Trophoblast cell (in vitro differentiated cells and primary cell): ENCODE data around the gene TAAR1.
A peak's percentile ranks its signal among the peaks of the same experiment; 100 is the strongest.

Experiments
- DNase-seq, 2 donors: peaks; one replicate each; pipeline ENCODE4 v3.0.0-alpha.2; 2016
- H2AFZ ChIP-seq: 2 replicates; pipeline ENCODE4 v1.6.1; 2013; ENCODE audit warnings: low read length, moderate library complexity, mild to moderate bottlenecking; ENCODE audit not compliant: insufficient read depth, poor library complexity
- H2AK5ac ChIP-seq: 2 replicates; pipeline ENCODE4 v1.6.1; 2013; ENCODE audit warnings: mild to moderate bottlenecking, low read length
- H2BK120ac ChIP-seq: 2 replicates; pipeline ENCODE4 v1.6.1; 2013; ENCODE audit warnings: low read length, mild to moderate bottlenecking, moderate library complexity; ENCODE audit not compliant: insufficient read depth, poor library complexity
- H2BK12ac ChIP-seq: 2 replicates; pipeline ENCODE4 v1.6.1; 2013; ENCODE audit warnings: mild to moderate bottlenecking, low read length, moderate library complexity
- H2BK5ac ChIP-seq: 2 replicates; pipeline ENCODE4 v1.6.1; 2013; ENCODE audit warnings: low read length, low read depth, moderate library complexity, mild to moderate bottlenecking; ENCODE audit not compliant: poor library complexity
- H3K14ac ChIP-seq: 2 replicates; pipeline ENCODE4 v1.6.1; 2013; ENCODE audit warnings: mild to moderate bottlenecking, low read length
- H3K18ac ChIP-seq: 2 replicates; pipeline ENCODE4 v1.6.1; 2013; ENCODE audit warnings: mild to moderate bottlenecking, low read length
- H3K23ac ChIP-seq: 2 replicates; pipeline ENCODE4 v1.6.1; 2013; ENCODE audit warnings: low read length
- H3K27ac ChIP-seq: 2 replicates; pipeline ENCODE4 v1.5.1; 2013; ENCODE audit warnings: low read depth, mild to moderate bottlenecking, inconsistent platforms, low read length, moderate library complexity
- H3K27me3 ChIP-seq: 2 replicates; pipeline ENCODE4 v1.6.1; 2013; ENCODE audit warnings: inconsistent platforms, mild to moderate bottlenecking, low read length, moderate library complexity; ENCODE audit not compliant: insufficient read depth
- H3K36me3 ChIP-seq, 2 experiments: 1 replicate in 1 of 2; 2 replicates in 1 of 2; pipeline ENCODE4 v1.6.1; 2013; ENCODE audit warnings: low read length in 2 of 2, mild to moderate bottlenecking in 2 of 2, moderate library complexity in 1 of 2; ENCODE audit not compliant: insufficient read depth in 2 of 2, control insufficient read depth in 1 of 2
- H3K4ac ChIP-seq: 2 replicates; pipeline ENCODE4 v1.6.1; 2013; ENCODE audit warnings: low read depth, mild to moderate bottlenecking, low read length, moderate library complexity
- H3K4me1 ChIP-seq, 2 experiments: 1 replicate in 1 of 2; 2 replicates in 1 of 2; pipeline ENCODE4 v1.6.1; 2013; ENCODE audit warnings: low read length in 2 of 2, mild to moderate bottlenecking in 2 of 2, moderate library complexity in 1 of 2; ENCODE audit not compliant: insufficient read depth in 2 of 2, control insufficient read depth in 1 of 2
- H3K4me2 ChIP-seq: 2 replicates; pipeline ENCODE4 v1.6.1; 2013; ENCODE audit warnings: inconsistent platforms, mild to moderate bottlenecking, low read length, moderate library complexity
- H3K4me3 ChIP-seq: 2 replicates; pipeline ENCODE4 v1.5.1; 2013; ENCODE audit warnings: mild to moderate bottlenecking, low read depth, low read length, inconsistent platforms
- H3K79me1 ChIP-seq: one replicate; pipeline ENCODE4 v1.6.1; 2013; ENCODE audit warnings: low read length
- H3K79me2 ChIP-seq: 2 replicates; pipeline ENCODE4 v1.6.1; 2013; ENCODE audit warnings: low read length, mild to moderate bottlenecking; ENCODE audit not compliant: control insufficient read depth, insufficient read depth, poor library complexity
- H3K9ac ChIP-seq: 2 replicates; pipeline ENCODE4 v1.6.1; 2013; ENCODE audit warnings: mild to moderate bottlenecking, low read length
- H3K9me3 ChIP-seq: 2 replicates; pipeline ENCODE4 v1.6.1; 2013; ENCODE audit warnings: low read depth, mild to moderate bottlenecking, control low read depth, inconsistent platforms, low read length; ENCODE audit not compliant: insufficient read depth
- H4K12ac ChIP-seq: 2 replicates; pipeline ENCODE4 v1.6.1; 2013; ENCODE audit warnings: low read depth, mild to moderate bottlenecking, low read length, moderate library complexity
- H4K8ac ChIP-seq: 2 replicates; pipeline ENCODE4 v1.6.1; 2013; ENCODE audit warnings: low read depth, mild to moderate bottlenecking, low read length, moderate library complexity
- H4K91ac ChIP-seq: one replicate; pipeline ENCODE4 v1.6.1; 2013; ENCODE audit warnings: low read depth, mild to moderate bottlenecking, low read length, moderate library complexity
- WGBS: extraction: QIAGEN DNeasy Blood & Tissue Kit; methylation state at CpG from one replicate; pipeline ENCODE4 v1.1.7; 2013; ENCODE audit warnings: missing lambda C conversion rate; ENCODE audit not compliant: insufficient read length, insufficient coverage; ENCODE audit errors: extremely low coverage; 5-methylcytosine and 5-hydroxymethylcytosine counted together

Gene TAAR1

DNA sequence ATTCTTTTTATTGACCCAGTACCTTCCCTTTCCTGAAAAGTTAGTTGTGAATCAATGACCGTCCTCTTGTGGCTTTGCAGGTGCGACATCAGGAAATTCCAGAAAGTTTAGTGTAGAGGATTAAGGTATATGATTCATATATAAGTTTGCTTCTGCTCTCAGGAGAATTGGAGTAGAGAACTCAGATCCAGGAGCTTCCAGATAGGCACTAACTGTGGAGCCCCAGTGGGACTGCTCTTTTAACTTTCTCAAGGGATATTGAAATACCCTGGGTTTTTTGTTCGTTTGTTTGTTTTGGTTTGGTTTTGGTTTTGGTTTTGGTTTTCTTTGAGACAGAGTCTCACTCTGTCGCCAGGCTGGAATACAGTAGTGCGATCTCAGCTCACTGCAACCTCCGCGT, 44.4 kb downstream of the TAAR1 start:
- no peaks in the 10 kb centered on the region for H3K9me3 ChIP-seq
- H3K27ac ChIP-seq = no peak overlapping the region
- H3K18ac ChIP-seq = no peak overlapping the region
- H4K8ac ChIP-seq = no peak overlapping the region
- no peak overlapping the region for H2AK5ac ChIP-seq
- H4K12ac ChIP-seq = no peak overlapping the region
- no peaks in the 10 kb centered on the region for H3K36me3 ChIP-seq
- no CpG with 5 or more reads among the region's 7 CpGs for WGBS
- no peak overlapping the region for H3K4me2 ChIP-seq
- no peak overlapping the region for H3K23ac ChIP-seq
- no peaks in the 10 kb centered on the region for H3K4me1 ChIP-seq
- no peak overlapping the region for H2BK120ac ChIP-seq
- H2BK12ac ChIP-seq = no peak overlapping the region
- H3K4ac ChIP-seq = no peak overlapping the region
- no peak overlapping the region for H4K91ac ChIP-seq
- H2AFZ ChIP-seq = no peak overlapping the region
- no peaks in the 10 kb centered on the region for H3K79me1 ChIP-seq
- H2BK5ac ChIP-seq = no peak overlapping the region
- no peaks in the 10 kb centered on the region for H3K79me2 ChIP-seq
- DNase-seq = peak in 1 of 2 donors; percentile 20
- H3K4me3 ChIP-seq = no peak overlapping the region
- no peak overlapping the region for H3K9ac ChIP-seq
- no peak overlapping the region for H3K14ac ChIP-seq
- no peaks in the 10 kb centered on the region for H3K27me3 ChIP-seq

DNA sequence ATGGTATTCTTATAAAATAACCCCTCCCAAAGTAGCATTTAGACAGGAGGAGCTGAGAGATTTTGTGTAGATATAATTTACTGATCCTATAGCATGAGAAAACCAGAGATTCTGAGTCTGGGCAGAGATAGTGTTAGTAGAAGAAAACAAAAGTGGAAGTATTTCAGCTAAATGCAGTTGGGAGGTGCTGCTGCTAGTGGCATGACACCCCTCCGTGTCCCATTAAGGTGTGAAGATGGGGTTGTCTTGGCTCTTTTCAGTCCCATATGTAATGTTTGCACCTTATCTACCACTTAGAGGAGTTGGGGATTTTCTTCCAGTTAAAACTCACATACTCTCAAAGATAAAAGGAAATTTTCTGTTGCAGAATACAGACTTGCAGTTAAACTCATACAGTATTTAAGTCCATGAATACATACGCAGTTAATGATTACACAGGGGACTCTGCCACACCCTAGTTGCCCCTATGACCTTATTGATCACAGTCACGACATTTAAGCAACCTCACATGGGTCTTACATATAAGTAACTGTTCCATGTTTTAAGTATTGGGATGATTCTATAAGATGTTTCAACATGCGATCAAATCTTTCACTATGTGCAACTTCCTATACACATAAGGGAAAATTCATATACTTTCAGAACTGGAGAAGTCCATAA, 46.4 kb downstream of the TAAR1 start:
- H3K23ac ChIP-seq = no peak overlapping the region
- no peak overlapping the region for H4K12ac ChIP-seq
- H3K4ac ChIP-seq = no peak overlapping the region
- H3K36me3 ChIP-seq = no peaks in the 10 kb centered on the region
- no CpG with 5 or more reads among the region's 4 CpGs for WGBS
- H2BK5ac ChIP-seq = no peak overlapping the region
- H3K4me1 ChIP-seq = no peaks in the 10 kb centered on the region
- H3K27ac ChIP-seq = no peak overlapping the region
- no peak overlapping the region for H2AFZ ChIP-seq
- no peak overlapping the region for H3K9ac ChIP-seq
- H3K18ac ChIP-seq = no peak overlapping the region
- H3K14ac ChIP-seq = no peak overlapping the region
- no peak overlapping the region for H3K4me2 ChIP-seq
- no peak overlapping the region for H4K8ac ChIP-seq
- H3K4me3 ChIP-seq = no peak overlapping the region
- H3K79me1 ChIP-seq = no peaks in the 10 kb centered on the region
- no peaks in the 10 kb centered on the region for H3K27me3 ChIP-seq
- no peak overlapping the region for H2BK12ac ChIP-seq
- no peaks in the 10 kb centered on the region for H3K79me2 ChIP-seq
- DNase-seq = no peak
- no peak overlapping the region for H2AK5ac ChIP-seq
- no peak overlapping the region for H2BK120ac ChIP-seq
- H3K9me3 ChIP-seq = no peaks in the 10 kb centered on the region
- no peak overlapping the region for H4K91ac ChIP-seq

GRCh38 chr6:132611616-132612015, 47.4 kb downstream of the TAAR1 start:
- no peak overlapping the region for H3K4me2 ChIP-seq
- no peak for DNase-seq
- no peaks in the 10 kb centered on the region for H3K4me1 ChIP-seq
- no peak overlapping the region for H2BK120ac ChIP-seq
- no peak overlapping the region for H3K9ac ChIP-seq
- H3K79me2 ChIP-seq = no peaks in the 10 kb centered on the region
- H3K79me1 ChIP-seq = no peaks in the 10 kb centered on the region
- no peak overlapping the region for H3K4ac ChIP-seq
- no peak overlapping the region for H3K18ac ChIP-seq
- whole genome bisulfite sequencing = no CpG with 5 or more reads among the region's 2 CpGs
- H3K36me3 ChIP-seq = no peaks in the 10 kb centered on the region
- no peaks in the 10 kb centered on the region for H3K9me3 ChIP-seq
- H2BK5ac ChIP-seq = no peak overlapping the region
- no peak overlapping the region for H3K4me3 ChIP-seq
- no peak overlapping the region for H2AFZ ChIP-seq
- H2AK5ac ChIP-seq = no peak overlapping the region
- no peak overlapping the region for H4K91ac ChIP-seq
- no peak overlapping the region for H3K23ac ChIP-seq
- H3K14ac ChIP-seq = no peak overlapping the region
- no peak overlapping the region for H4K8ac ChIP-seq
- no peaks in the 10 kb centered on the region for H3K27me3 ChIP-seq
- no peak overlapping the region for H2BK12ac ChIP-seq
- no peak overlapping the region for H3K27ac ChIP-seq
- H4K12ac ChIP-seq = no peak overlapping the region

DNA sequence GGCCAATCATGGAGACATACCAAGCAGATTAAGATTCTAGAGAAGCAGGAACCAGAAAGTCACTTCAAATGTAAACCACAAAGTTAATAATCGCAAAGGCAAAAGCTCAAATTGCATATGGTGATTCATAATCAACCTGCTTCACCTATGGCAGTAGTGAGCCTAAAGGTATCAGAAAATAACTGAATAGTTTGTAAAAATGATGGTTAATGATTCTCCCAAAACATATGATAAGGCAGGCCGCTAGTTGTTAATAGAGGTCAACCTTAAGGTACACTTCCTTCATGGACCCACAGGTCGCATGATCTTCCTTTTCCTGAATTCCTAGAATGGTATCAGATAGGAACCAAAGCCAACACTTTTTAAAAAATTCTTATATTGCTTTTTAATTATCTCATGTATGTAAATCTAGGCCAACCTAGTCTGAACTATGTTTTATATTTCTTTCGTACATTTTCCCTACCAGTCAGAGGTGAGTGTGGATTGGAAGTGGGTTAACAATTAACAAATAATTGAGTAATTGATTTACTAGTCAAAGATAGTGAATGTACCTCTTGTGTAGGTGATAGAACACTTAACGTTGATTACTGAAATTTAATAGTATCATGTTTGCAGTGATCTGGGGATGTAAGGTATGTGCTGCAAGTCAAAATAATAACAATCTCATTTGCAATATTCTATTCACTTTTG, 51.3 kb downstream of the TAAR1 start:
- Histone ChIP-seq H3K79me1 (no peaks in the 10 kb centered on the region), H3K4me2 (no peak overlapping the region), H3K9me3 (peaks cover 2% of the 10 kb centered on the region), H2BK120ac (no peak overlapping the region), H3K27ac (no peak overlapping the region), H2AFZ (no peak overlapping the region), H3K27me3 (no peaks in the 10 kb centered on the region), H3K9ac (no peak overlapping the region), H2BK5ac (no peak overlapping the region), H4K12ac (no peak overlapping the region), H3K79me2 (no peaks in the 10 kb centered on the region), H2BK12ac (no peak overlapping the region), H3K4me1 (no peaks in the 10 kb centered on the region), H3K36me3 (no peaks in the 10 kb centered on the region), H3K18ac (no peak overlapping the region), H3K14ac (no peak overlapping the region), H3K23ac (no peak overlapping the region), H4K8ac (no peak overlapping the region), H2AK5ac (no peak overlapping the region), H3K4me3 (no peak overlapping the region), H4K91ac (no peak overlapping the region), H3K4ac (no peak overlapping the region)
- DNase-seq = no peak
- WGBS = no CpG with 5 or more reads among the region's 5 CpGs
